SW 1271 (cell line): Measurements from ENCODE around the gene EPB41L4B.

Experiments used
- DNase-seq, 2 experiments: peaks; one replicate each; lab custom pipeline; 2025; lab: John Stamatoyannopoulos, UW

The EPB41L4B gene

GRCh38 chr9:109269839-109270238, 51.0 kb downstream of the EPB41L4B start:
- no peak for DNase-seq

DNA sequence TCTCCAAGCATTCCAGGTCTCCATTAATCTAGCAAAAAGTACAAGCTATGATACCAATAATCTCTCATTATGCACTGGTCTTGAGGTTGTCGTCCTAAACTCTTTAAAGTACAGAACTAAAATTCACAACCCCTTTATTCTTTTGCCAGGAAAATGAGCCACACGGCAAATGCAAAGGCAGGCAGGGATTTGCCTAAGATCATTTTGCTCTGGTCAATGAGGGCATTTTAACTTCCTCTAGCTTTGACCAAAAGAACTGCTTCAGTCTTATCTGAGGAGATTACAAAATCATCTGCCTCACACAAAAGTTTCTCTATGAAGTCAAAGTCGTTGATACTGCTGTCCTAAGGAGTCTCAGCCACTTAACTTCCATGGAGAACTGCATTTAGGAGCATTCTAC, 51.8 kb downstream of the EPB41L4B start:
- no peak for DNase-seq

- no peak for DNase-seq
These were observed 53.3 kb downstream of the EPB41L4B start for GRCh38 chr9:109267555-109267954.

- no peak for DNase-seq
These were observed 55.8 kb downstream of the EPB41L4B start for GRCh38 chr9:109264877-109265587.

DNA sequence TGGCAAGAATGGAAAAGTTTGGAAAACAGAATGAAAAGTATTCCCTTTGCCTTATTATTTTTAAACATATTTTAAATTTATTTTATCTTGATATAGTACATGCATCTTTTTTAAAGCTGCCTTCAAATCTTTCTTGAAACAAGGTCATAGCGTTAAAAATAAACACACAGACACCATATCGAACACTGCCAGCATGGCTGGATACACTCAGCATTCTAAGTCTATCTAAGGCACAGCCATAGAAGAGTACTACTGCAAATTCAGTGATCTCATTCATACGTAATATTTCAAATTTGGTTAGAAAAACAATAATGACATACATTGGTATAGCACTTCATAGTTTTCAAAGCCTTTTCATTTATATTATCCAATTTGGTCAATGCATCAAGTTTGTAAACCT, 57.5 kb downstream of the EPB41L4B start:
- no peak for DNase-seq

GRCh38 chr9:109258481-109259302, 62.2 kb downstream of the EPB41L4B start:
- no peak for DNase-seq

DNA sequence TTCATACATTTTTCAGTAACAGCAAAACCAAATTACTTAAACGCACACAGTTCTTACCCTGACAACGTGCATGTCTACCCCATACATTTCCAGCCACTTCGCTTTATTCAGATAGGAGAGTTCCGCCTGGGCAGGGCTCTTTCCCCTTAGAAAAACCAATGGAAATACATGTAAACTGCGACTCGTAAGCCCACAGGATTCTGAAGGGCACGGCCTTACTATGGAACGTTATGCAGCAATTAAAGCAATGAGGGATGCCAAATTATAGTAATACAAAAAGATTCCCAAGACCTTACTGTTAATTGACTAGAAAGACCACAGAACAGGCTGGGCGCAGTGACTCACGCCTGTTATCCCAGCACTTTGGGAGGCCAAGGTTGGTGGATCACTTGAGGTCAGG, 64.5 kb downstream of the EPB41L4B start:
- DNase-seq = no peak

- no peak for DNase-seq
These were observed 65.5 kb downstream of the EPB41L4B start for GRCh38 chr9:109255394-109255793.

- no peak for DNase-seq
These were observed 66.5 kb downstream of the EPB41L4B start for GRCh38 chr9:109254317-109254716.

- DNase-seq = no peak
These were observed 67.1 kb downstream of the EPB41L4B start for GRCh38 chr9:109253637-109254284.

DNA sequence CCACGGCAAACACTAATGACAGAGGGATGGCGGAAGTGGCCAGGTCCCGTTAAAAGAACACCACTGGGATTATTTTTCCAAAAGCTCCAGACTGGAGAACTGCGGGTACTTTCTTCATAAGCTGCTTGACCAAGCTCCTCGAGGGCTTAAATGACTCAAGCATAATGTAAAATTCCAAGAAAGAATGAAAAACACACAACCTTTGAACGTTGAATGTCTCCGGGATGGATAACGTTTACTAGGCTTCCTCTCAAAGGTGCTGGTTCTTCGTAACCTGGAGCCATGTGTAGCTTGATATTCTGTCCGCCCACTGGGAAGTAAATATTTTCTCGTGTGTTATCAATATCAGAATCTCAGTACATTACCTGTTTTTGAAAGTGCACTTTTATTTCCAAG, 67.6 kb downstream of the EPB41L4B start:
- DNase-seq = no peak

DNA sequence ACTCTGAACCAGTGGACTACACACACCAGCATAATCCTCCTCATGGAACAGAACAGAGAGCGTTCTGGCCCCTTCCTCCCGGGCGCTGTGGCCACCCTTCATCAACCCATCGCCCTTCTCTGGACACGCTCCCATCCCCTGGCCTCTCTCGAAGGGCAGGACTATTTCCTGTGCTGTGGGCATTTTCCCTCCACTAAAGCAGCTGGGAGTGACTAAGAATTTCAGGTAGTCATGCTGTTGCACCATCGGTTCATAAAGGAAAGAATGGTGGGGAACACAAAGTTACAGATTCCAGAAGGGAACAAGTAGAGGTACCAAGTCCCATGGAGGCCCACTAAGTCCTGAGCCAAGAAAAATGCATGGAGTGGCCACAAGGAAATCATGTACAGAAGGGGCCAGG, 68.6 kb downstream of the EPB41L4B start:
- DNase-seq = no peak

GRCh38 chr9:109251776-109252106, 69.1 kb downstream of the EPB41L4B start:
- no peak for DNase-seq

- DNase-seq = no peak
These were observed 69.6 kb downstream of the EPB41L4B start for GRCh38 chr9:109251080-109251775.

- DNase-seq = no peak
These were observed 70.1 kb downstream of the EPB41L4B start for GRCh38 chr9:109250771-109251079.

DNA sequence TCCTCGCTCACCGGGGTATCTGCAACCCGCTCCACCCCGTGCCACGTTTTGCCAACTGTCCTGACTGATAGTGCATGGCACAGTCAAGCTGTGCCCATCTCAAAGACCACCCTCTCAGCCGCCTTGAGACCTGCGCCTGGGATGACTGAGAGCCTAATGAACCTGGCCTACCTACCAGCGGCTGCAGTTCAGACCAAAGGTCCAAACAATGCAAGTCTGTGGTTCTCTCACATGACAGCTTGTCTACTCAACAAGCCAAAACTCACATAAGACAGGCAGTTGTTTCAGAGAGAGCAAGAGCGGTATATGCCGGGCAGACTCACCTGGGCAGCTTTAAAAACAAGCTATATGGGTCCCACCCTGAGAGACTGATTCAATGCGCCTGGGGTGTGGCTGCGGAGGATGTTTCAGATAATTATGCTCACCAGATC, 70.5 kb downstream of the EPB41L4B start:
- no peak for DNase-seq

GRCh38 chr9:109249615-109250014, 71.2 kb downstream of the EPB41L4B start:
- no peak for DNase-seq

- no peak for DNase-seq
These were observed 72.7 kb downstream of the EPB41L4B start for GRCh38 chr9:109248133-109248581.

DNA sequence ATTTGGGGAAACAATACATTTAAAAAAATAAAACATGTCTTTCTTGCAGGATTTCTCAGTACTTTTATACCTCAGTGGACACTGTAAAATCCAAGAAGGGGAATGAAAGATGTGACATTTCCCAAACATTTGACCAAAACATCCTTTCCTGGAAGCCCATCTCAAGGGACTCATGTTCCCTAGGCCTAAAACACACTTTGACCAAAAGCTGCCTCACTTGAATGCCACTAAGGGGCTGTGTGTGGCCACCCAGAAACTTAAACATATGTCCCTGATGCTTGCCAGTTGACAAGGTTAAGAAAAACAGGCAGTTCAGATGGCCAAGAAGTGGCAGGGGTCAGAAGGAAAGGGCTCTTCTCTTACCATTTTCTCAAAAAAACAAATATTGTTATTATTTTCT, 73.6 kb downstream of the EPB41L4B start:
- no peak for DNase-seq

DNA sequence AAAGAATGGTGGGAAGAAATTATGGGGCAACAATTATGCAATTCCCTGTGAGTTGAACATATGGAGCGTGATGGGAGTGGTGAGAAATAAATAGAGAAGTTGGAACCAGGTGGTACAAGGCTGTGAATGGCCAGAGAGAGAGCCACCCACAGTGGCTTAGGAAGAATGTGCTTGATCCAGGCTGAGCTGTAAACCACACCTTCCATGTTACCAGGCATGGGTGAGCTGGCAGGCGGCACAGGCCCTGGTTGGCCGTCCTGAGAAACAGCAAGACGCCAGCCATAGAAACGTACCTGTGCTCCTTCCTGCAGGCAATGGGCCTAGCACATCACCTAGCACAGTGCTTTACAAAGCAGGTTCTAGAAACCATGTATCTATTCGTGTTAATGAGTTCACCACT, 74.3 kb downstream of the EPB41L4B start:
- no peak for DNase-seq

- no peak for DNase-seq
These were observed 75.5 kb downstream of the EPB41L4B start for GRCh38 chr9:109245310-109245897.
